ENCODE data around the gene IRX2. TPM values are rescaled to one million over a fixed set of nuclear protein-coding genes. Genes with fewer than 3 reads are reported as not detected.

The IRX2 gene
- total RNA-seq, 1 donor from 2014 or later = 56.4 TPM

DNA sequence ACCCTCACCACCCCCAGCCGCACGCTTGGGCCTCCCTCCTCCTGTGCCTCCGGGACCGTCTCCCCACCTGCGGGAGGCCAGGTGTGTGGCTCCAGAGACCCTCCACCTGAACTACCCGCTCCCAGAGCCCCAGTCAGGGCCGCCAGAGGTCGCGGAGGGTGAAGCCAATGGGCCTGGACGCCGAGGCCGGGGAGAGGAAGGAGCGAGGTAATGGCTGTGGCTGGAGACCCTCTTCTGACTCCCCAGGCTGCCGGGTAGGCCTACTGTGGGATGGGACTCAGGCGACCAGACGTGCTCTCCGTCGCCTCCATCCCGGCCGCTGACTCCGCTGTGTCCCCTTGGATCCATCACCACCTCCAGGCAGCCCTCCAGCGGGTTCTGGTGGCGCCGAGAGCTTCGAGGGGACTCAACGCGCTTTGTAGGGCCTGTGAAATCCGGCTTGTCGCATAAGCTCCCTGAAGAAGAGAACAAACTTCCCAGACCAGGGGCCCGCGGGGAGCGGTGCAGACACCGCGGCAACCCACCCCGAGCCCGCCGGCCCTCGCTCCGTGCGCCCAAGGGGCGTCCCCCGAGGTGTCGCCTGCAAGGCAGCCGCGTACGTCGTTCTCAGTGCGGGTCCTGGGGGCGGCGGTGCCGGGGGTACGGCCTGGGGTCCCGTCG lies 12.6 kb downstream of the IRX2 start:
- Histone ChIP-seq H3K4me1 (no peaks in the 10 kb centered on the region), H3K36me3 (no peaks in the 10 kb centered on the region), H3K9me3 (no peaks in the 10 kb centered on the region), H3K27ac (peak overlapping the region; percentile 80), H3K27me3 (peaks cover 51% of the 10 kb centered on the region), H3K4me3 (peak overlapping the region; percentile 50)
- intact Hi-C loops (cut with DNase I) = no loop called here
- DNase-seq (no peak), ATAC-seq (peak; percentile 21)
- TF ChIP-seq CTCF (IDR thresholded peaks at IDR 0.05) = no peak

DNA sequence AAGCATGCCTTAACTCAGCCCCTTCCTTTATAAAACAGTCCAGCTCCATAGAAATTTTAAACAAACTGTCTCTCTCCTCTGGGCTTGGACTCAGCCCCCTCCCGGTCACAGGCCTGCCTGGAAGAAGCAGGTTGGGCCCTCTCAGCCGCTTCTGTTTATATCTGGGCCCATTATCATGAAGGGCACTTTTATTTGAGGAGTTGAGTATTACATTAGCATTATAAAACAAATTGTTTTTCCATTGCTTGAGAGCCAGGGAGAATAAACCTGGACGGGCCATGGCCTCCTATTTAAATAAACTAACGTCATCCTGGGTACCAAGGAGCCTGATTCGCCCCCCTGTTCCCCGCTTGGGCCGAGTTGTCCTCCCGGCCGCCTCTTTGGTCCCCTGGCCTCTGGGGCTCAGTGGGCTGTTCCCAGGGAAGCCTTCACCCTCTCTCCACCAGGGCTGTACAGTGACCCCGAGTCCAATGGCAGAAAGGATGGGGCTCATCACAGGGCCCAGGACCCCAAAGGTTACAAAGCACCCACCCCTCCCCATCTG lies 13.2 kb downstream of the IRX2 start:
- intact Hi-C loops (cut with DNase I) = no loop called here
- no peak for TF ChIP-seq CTCF (IDR thresholded peaks at IDR 0.05)
- ATAC-seq (peak; percentile 51), DNase-seq (no peak)
- Histone ChIP-seq H3K27me3 (peaks cover 46% of the 10 kb centered on the region), H3K27ac (no peak overlapping the region), H3K9me3 (no peaks in the 10 kb centered on the region), H3K36me3 (no peaks in the 10 kb centered on the region), H3K4me3 (no peak overlapping the region), H3K4me1 (no peaks in the 10 kb centered on the region)

GRCh38 chr5:2737273-2738155 lies 14.0 kb downstream of the IRX2 start:
- H3K36me3 ChIP-seq = no peaks in the 10 kb centered on the region
- TF ChIP-seq CTCF (IDR thresholded peaks at IDR 0.05) = no peak

GRCh38 chr5:2736872-2737271 lies 14.6 kb downstream of the IRX2 start:
- DNase-seq (no peak), ATAC-seq (no peak)
- Histone ChIP-seq H3K27me3 (peaks cover 36% of the 10 kb centered on the region), H3K36me3 (no peaks in the 10 kb centered on the region), H3K9me3 (no peaks in the 10 kb centered on the region), H3K4me3 (no peak overlapping the region), H3K4me1 (no peaks in the 10 kb centered on the region), H3K27ac (no peak overlapping the region)
- intact Hi-C loops (cut with DNase I) = no loop called here
- no peak for TF ChIP-seq CTCF (IDR thresholded peaks at IDR 0.05)

More at GRCh38 chr5:2737273-2738155, 14.0 kb downstream of the IRX2 start:
- H3K9me3 ChIP-seq = no peaks in the 10 kb centered on the region
- H3K4me1 ChIP-seq = no peaks in the 10 kb centered on the region
- intact Hi-C loops (cut with DNase I) = no loop called here
- peaks cover 40% of the 10 kb centered on the region for H3K27me3 ChIP-seq
- DNase-seq (no peak), ATAC-seq (no peak)
- H3K4me3 ChIP-seq = no peak overlapping the region
- no peak overlapping the region for H3K27ac ChIP-seq

DNA sequence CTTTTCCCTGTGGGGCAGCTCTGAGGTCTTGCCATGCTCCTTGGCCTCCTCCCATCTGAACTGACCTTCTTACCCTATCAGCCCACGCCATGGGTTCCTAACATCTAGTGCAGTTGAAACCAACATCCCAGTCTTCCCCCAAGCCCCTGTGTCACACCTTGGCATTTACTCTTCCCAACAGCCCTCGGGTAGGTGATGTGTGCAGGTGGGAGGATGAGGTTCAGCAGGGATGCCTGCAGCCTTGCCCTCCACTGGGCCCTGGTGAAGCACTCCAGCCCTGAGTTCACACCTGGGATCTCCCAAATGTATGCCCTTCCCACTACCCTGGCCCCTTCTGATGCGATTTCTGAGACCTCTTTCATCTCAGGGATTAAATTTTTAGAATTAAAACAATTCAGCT lies 15.5 kb downstream of the IRX2 start:
- H3K27ac ChIP-seq = no peak overlapping the region
- no peaks in the 10 kb centered on the region for H3K4me1 ChIP-seq
- TF ChIP-seq CTCF (IDR thresholded peaks at IDR 0.05) = no peak
- intact Hi-C loops (cut with DNase I) = no loop called here
- peaks cover 28% of the 10 kb centered on the region for H3K27me3 ChIP-seq
- ATAC-seq (no peak), DNase-seq (no peak)
- no peak overlapping the region for H3K4me3 ChIP-seq
- H3K9me3 ChIP-seq = no peaks in the 10 kb centered on the region
- H3K36me3 ChIP-seq = no peaks in the 10 kb centered on the region
